EH (cell line): Measurements from ENCODE around the gene ID2.

ENCODE experiments used
- DNase-seq: peaks from one replicate; pipeline ENCODE4 v3.0.0-alpha.2; 2015; ENCODE audit warnings: low read depth

Gene ID2

GRCh38 chr2:8670580-8670979 is 11.3 kb upstream of the ID2 start:
- DNase-seq, result no peak

- no peak for DNase-seq
Measured at GRCh38 chr2:8671176-8671575, 10.7 kb upstream of the ID2 start.

GRCh38 chr2:8671802-8672201 is 10.1 kb upstream of the ID2 start:
- DNase-seq, result no peak

- no peak for DNase-seq
Measured at GRCh38 chr2:8672940-8673339, 8.9 kb upstream of the ID2 start.

GRCh38 chr2:8673381-8673780 is 8.5 kb upstream of the ID2 start:
- no peak for DNase-seq

GRCh38 chr2:8674420-8675009 is 7.3 kb upstream of the ID2 start:
- no peak for DNase-seq

GRCh38 chr2:8675543-8675942 is 6.3 kb upstream of the ID2 start:
- DNase-seq, result no peak

GRCh38 chr2:8676191-8676920 is 5.5 kb upstream of the ID2 start:
- peak; percentile 87 for DNase-seq

- DNase-seq, result peak; percentile 25
Measured at GRCh38 chr2:8676921-8677645, 4.8 kb upstream of the ID2 start.

GRCh38 chr2:8677646-8678592 is 3.9 kb upstream of the ID2 start:
- DNase-seq, result peak; percentile 80

- peak; percentile 92 for DNase-seq
Measured at GRCh38 chr2:8678731-8679566, 2.9 kb upstream of the ID2 start.

- DNase-seq, result no peak
Measured at GRCh38 chr2:8679567-8679826, 2.4 kb upstream of the ID2 start.

- peak; percentile 80 for DNase-seq
Measured at GRCh38 chr2:8679827-8680731, 1.8 kb upstream of the ID2 start.

- peak; percentile 89 for DNase-seq
Measured at GRCh38 chr2:8680822-8681760, 765 bp upstream of the ID2 start.

GRCh38 chr2:8682719-8683667 is 1.1 kb downstream of the ID2 start:
- peak; percentile 65 for DNase-seq

GRCh38 chr2:8684540-8684877 is 2.7 kb downstream of the ID2 start:
- DNase-seq, result peak; percentile 51

GRCh38 chr2:8684878-8685696 is 3.2 kb downstream of the ID2 start:
- DNase-seq, result peak; percentile 63
